ENCODE measurements around the gene CSNK1D.

- TF ChIP-seq CTCF (IDR thresholded peaks at IDR 0.05) = no peak
- TF ChIP-seq POLR2A (IDR thresholded peaks at IDR 0.05) = no peak
Observed at GRCh38 chr17:82305727-82306300, 32.3 kb upstream of the CSNK1D start.

All from adrenal gland (tissue), 5 donors.